ENCODE data around the gene NDUFB4.

GRCh38 chr3:120623727-120624093 is 27.6 kb downstream of the NDUFB4 start:
- TF ChIP-seq POLR2A (IDR thresholded peaks at IDR 0.05; ENCODE audit: low read depth, low read length): no peak
- TF ChIP-seq POLR2AphosphoS5 (IDR thresholded peaks at IDR 0.05; ENCODE audit: low read depth, low read length): no peak
- TF ChIP-seq TAF1 (IDR thresholded peaks at IDR 0.05; ENCODE audit: borderline replicate concordance, low read depth, low read length): no peak

Data from GM12892 (cell line).